Smooth muscle cell (in vitro differentiated cells): ENCODE results near the gene STUM. TPM values are rescaled to one million over a fixed set of nuclear protein-coding genes. Genes with fewer than 3 reads are reported as not detected.

Source experiments
- DNase-seq: peaks from one replicate; lab custom pipeline; 2025; ENCODE audit not compliant: unreplicated experiment; lab: John Stamatoyannopoulos, UW
- H2AFZ ChIP-seq: fragments of 200-600 bp; sonication (generic); 2 replicates; pipeline ENCODE4 v1.6.0; 2016; ENCODE audit warnings: antibody characterized with exemption, low read depth, mild to moderate bottlenecking
- H3F3A ChIP-seq: fragments of 200-600 bp; sonication (generic); 2 replicates; pipeline ENCODE4 v1.6.0; 2017; ENCODE audit warnings: antibody characterized with exemption, low read depth
- H3K27ac ChIP-seq: fragments of 200-600 bp; sonication (generic); 2 replicates; pipeline ENCODE4 v1.5.1; 2016; ENCODE audit warnings: low read depth, mild to moderate bottlenecking
- H3K27me3 ChIP-seq: fragments of 200-600 bp; sonication (generic); 2 replicates; pipeline ENCODE4 v1.6.1; 2016; ENCODE audit warnings: low read depth, mild to moderate bottlenecking
- H3K36me3 ChIP-seq: fragments of 200-600 bp; sonication (generic); 2 replicates; pipeline ENCODE4 v1.5.1; 2016; ENCODE audit warnings: low read depth
- H3K4me1 ChIP-seq: fragments of 200-600 bp; sonication (generic); 2 replicates; pipeline ENCODE4 v1.5.1; 2016; ENCODE audit warnings: low read depth
- H3K4me2 ChIP-seq: fragments of 200-600 bp; sonication (generic); 2 replicates; pipeline ENCODE4 v1.6.0; 2016; ENCODE audit warnings: mild to moderate bottlenecking
- H3K4me3 ChIP-seq: fragments of 200-600 bp; sonication (generic); 2 replicates; pipeline ENCODE4 v1.5.1; 2016; ENCODE audit warnings: mild to moderate bottlenecking
- H3K79me2 ChIP-seq: fragments of 200-600 bp; sonication (generic); 2 replicates; pipeline ENCODE4 v1.6.0; 2016; ENCODE audit warnings: low read depth, mild to moderate bottlenecking
- H3K9ac ChIP-seq: fragments of 200-600 bp; sonication (generic); 2 replicates; pipeline ENCODE4 v1.6.0; 2016; ENCODE audit warnings: low read depth
- H3K9me3 ChIP-seq: fragments of 200-600 bp; sonication (generic); replicated peaks from 2 replicates; pipeline ENCODE4 v1.5.1; 2016; ENCODE audit warnings: low read depth
- H4K20me1 ChIP-seq: fragments of 200-600 bp; sonication (generic); 2 replicates; pipeline ENCODE4 v1.6.0; 2016; ENCODE audit warnings: low read depth
- WGBS: methylation state at CpG from one replicate; pipeline ENCODE4 v1.1.7; 2016; ENCODE audit warnings: low lambda C conversion rate; 5-methylcytosine and 5-hydroxymethylcytosine counted together
- polyA plus RNA-seq: library from polyadenylated mRNA; unstranded; fragments of >200 nt; fragmentation: Nextera tagmentation; extraction: Ambion mirVana; gene quantifications from 2 replicates; pipeline ENCODE4 v1.2.1, GENCODE V29; 2016
- total RNA-seq: library from RNA; depleted of rRNA; stranded (reverse); fragments of >200 nt; gene quantifications from 2 replicates; pipeline ENCODE4 v1.2.3, GENCODE V29; 2014
- TF ChIP-seq, protein P1 (sequence below): fragments of 200-600 bp; sonication (generic); IDR thresholded peaks from 2 replicates; pipeline ENCODE4 v1.5.1; 2017; ENCODE audit warnings: borderline replicate concordance, mild to moderate bottlenecking, antibody characterized with exemption; ENCODE audit not compliant: insufficient read depth, poor library complexity, severe bottlenecking

The STUM gene
- total and polyA plus RNA-seq, 2 experiments from 2014 or later: 0.04 TPM; not detected in 1

DNA sequence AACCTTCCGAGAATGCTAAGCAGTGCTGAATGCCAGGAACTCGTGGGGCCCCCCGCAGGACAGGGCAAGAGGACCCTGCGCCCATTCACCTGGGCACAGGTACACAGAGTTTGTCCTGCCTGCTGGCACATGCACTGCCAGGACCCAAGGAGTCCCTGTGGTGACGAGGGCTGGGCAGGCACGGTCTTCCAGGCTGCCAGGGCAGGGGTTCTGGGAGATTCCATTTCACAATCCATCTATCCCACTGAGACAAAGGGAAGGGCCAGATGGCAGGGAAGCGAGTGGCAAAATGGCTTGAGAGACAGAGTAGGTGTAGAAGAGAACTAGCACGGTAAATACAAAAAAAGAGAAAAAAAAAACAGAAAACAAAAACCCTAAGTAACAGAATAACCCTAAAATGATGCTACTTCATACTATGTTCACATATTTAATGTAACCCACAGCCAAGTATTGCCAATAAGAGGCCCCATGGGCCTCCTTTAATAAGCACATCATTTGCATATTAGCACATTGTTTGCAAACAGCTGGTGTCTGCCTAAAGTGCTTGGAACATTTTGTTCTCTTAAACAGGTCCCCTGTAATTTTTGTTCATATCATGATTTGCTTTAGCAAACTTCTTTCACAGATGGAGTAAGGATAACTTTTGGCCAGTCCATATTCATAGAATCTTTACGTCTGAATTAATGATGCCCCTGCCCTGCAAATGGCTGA, 83.8 kb downstream of the STUM start:
- Histone ChIP-seq H3K36me3 (no peaks in the 10 kb centered on the region), H3K4me2 (no peak overlapping the region), H3K9me3 (no peaks in the 10 kb centered on the region), H3K27me3 (no peaks in the 10 kb centered on the region), H3K4me1 (no peaks in the 10 kb centered on the region), H3F3A (peaks cover under 1% of the 10 kb centered on the region), H3K9ac (no peak overlapping the region), H3K4me3 (no peak overlapping the region), H3K79me2 (no peaks in the 10 kb centered on the region), H3K27ac (no peak overlapping the region), H4K20me1 (no peaks in the 10 kb centered on the region), H2AFZ (no peak overlapping the region)
- 90% methylated on average over 9 of the region's 9 CpGs for WGBS
- DNase-seq: no peak
- TF ChIP-seq, protein P1, sequence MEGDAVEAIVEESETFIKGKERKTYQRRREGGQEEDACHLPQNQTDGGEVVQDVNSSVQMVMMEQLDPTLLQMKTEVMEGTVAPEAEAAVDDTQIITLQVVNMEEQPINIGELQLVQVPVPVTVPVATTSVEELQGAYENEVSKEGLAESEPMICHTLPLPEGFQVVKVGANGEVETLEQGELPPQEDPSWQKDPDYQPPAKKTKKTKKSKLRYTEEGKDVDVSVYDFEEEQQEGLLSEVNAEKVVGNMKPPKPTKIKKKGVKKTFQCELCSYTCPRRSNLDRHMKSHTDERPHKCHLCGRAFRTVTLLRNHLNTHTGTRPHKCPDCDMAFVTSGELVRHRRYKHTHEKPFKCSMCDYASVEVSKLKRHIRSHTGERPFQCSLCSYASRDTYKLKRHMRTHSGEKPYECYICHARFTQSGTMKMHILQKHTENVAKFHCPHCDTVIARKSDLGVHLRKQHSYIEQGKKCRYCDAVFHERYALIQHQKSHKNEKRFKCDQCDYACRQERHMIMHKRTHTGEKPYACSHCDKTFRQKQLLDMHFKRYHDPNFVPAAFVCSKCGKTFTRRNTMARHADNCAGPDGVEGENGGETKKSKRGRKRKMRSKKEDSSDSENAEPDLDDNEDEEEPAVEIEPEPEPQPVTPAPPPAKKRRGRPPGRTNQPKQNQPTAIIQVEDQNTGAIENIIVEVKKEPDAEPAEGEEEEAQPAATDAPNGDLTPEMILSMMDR: no peak

DNA sequence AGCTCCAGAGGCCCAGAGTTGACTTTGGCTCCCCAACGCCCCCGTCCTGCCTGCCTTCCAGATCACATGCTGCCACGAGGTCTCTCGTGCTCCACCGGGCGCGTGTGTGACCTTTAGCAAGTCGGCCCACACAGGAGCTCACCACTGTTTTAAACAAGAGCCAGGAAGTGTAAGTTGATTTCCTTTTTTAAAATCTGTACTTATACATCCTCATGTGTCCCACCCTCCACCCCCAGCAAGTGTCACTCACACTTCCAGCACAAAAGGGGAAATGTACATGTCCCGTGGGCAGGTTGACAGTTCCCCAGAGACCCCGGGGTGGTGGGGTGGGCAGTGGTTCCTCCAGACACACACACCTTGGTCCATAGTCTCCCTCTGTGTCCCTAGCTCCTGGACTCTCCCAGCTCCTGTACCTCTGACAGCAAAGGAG, 84.4 kb downstream of the STUM start:
- WGBS: 94% methylated on average over 10 of the region's 10 CpGs
- Histone ChIP-seq H3F3A (no peaks in the 10 kb centered on the region), H2AFZ (no peak overlapping the region), H3K27me3 (no peaks in the 10 kb centered on the region), H3K27ac (no peak overlapping the region), H3K9ac (no peak overlapping the region), H4K20me1 (no peaks in the 10 kb centered on the region), H3K36me3 (no peaks in the 10 kb centered on the region), H3K4me1 (no peaks in the 10 kb centered on the region), H3K9me3 (no peaks in the 10 kb centered on the region), H3K79me2 (no peaks in the 10 kb centered on the region), H3K4me2 (no peak overlapping the region), H3K4me3 (no peak overlapping the region)
- DNase-seq: no peak
- TF ChIP-seq, protein P1: no peak

DNA sequence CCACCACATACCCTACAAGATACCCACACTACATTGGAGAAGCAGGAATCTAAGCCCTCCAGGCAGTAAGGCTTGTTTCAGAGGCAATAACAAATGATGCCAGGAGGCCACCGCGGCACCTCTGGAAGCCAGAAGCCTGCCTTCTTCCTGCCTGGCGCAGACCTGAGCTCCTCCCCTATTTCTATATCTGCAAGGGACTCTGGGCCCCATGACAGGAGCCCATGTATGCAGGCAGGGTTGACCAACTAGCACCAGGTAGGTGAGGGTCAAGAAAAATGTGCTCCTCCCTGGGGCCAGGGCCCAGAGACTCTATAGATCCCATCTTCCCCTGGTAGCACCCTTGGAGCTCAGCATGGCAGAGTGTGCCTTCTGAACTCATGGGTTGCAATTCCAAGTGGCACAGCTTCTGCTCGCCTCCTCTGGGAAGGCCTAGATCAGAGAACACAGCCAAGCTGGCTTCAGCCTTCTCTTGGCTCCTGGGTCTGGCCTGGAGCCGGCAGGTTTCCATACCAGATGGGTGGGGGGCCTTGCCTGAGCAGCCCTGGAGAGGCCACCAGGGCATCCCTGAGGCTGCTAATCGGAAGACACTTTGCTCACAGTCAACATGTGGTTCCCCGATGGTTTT, 85.1 kb downstream of the STUM start:
- WGBS: 77% methylated on average over 7 of the region's 7 CpGs
- Histone ChIP-seq H3K79me2 (no peaks in the 10 kb centered on the region), H3K27me3 (no peaks in the 10 kb centered on the region), H3K36me3 (no peaks in the 10 kb centered on the region), H3K4me2 (no peak overlapping the region), H2AFZ (no peak overlapping the region), H3K9me3 (no peaks in the 10 kb centered on the region), H4K20me1 (no peaks in the 10 kb centered on the region), H3K27ac (no peak overlapping the region), H3K4me1 (no peaks in the 10 kb centered on the region), H3F3A (no peaks in the 10 kb centered on the region), H3K4me3 (no peak overlapping the region), H3K9ac (no peak overlapping the region)
- TF ChIP-seq, protein P1: no peak
- DNase-seq: no peak
